Mesenchymal stem cell (in vitro differentiated cells and primary cell): ENCODE data around the gene SLC25A23.
"Not testable (repeated sequence)": the region's sequence is repeated elsewhere in the genome, so short reads cannot be mapped to it uniquely, and the experiment has no call there.

ENCODE experiments used
- DNase-seq: peaks from one replicate; pipeline ENCODE4 v3.0.0-alpha.2; 2013
- H2AFZ ChIP-seq: one replicate; pipeline ENCODE4 v1.6.1; 2013; ENCODE audit warnings: low read depth, mild to moderate bottlenecking, control low read depth, inconsistent platforms, low read length, moderate library complexity
- H2AK5ac ChIP-seq: 2 replicates; pipeline ENCODE4 v1.6.1; 2013; ENCODE audit warnings: low read length, moderate library complexity, mild to moderate bottlenecking, inconsistent platforms; ENCODE audit not compliant: severe bottlenecking
- H2BK120ac ChIP-seq: one replicate; pipeline ENCODE4 v1.6.1; 2013; ENCODE audit warnings: low read depth, mild to moderate bottlenecking, inconsistent platforms, low read length, moderate library complexity
- H2BK12ac ChIP-seq, 2 experiments: one replicate each; pipeline ENCODE4 v1.6.1; 2013; ENCODE audit warnings: inconsistent platforms in 2 of 2, low read length in 2 of 2, mild to moderate bottlenecking in 2 of 2, moderate library complexity in 2 of 2, control low read depth in 1 of 2
- H2BK15ac ChIP-seq: one replicate; pipeline ENCODE4 v1.6.1; 2013; ENCODE audit warnings: mild to moderate bottlenecking, low read depth, inconsistent platforms; ENCODE audit not compliant: poor library complexity, severe bottlenecking
- H2BK5ac ChIP-seq: 2 replicates; pipeline ENCODE4 v1.6.1; 2013; ENCODE audit warnings: low read depth, mild to moderate bottlenecking, low read length, control low read depth, inconsistent platforms; ENCODE audit not compliant: poor library complexity, severe bottlenecking
- H3K14ac ChIP-seq, 2 experiments: one replicate each; pipeline ENCODE4 v1.6.1; 2013; ENCODE audit warnings: inconsistent platforms in 2 of 2, low read length in 2 of 2, control low read depth in 1 of 2, mild to moderate bottlenecking in 1 of 2, moderate library complexity in 1 of 2
- H3K18ac ChIP-seq, 2 experiments: one replicate each; pipeline ENCODE4 v1.6.1; 2013; ENCODE audit warnings: inconsistent platforms in 2 of 2, low read length in 2 of 2, control low read depth in 1 of 2, low read depth in 1 of 2, mild to moderate bottlenecking in 1 of 2
- H3K23ac ChIP-seq, 2 experiments: one replicate each; pipeline ENCODE4 v1.6.1; 2013; ENCODE audit warnings: inconsistent platforms in 2 of 2, low read length in 2 of 2, mild to moderate bottlenecking in 2 of 2, moderate library complexity in 2 of 2, control low read depth in 1 of 2
- H3K27ac ChIP-seq: 2 replicates; pipeline ENCODE4 v1.5.1; 2013; ENCODE audit warnings: mild to moderate bottlenecking, moderate library complexity, low read length, control low read depth, inconsistent platforms; ENCODE audit not compliant: poor library complexity, severe bottlenecking
- H3K27me3 ChIP-seq, 2 experiments: 2 replicates each; pipeline versions ENCODE4 v1.6.1 to v1.7.0; 2013; ENCODE audit warnings: low read length in 2 of 2, mild to moderate bottlenecking in 2 of 2, moderate library complexity in 2 of 2, control low read depth in 1 of 2, inconsistent platforms in 1 of 2; ENCODE audit not compliant: control insufficient read depth in 1 of 2, insufficient read depth in 1 of 2
- H3K36me3 ChIP-seq, 2 experiments: 2 replicates each; pipeline versions ENCODE4 v1.6.1 to v1.7.0; 2013; ENCODE audit warnings: low read length in 2 of 2, control low read depth in 1 of 2, inconsistent platforms in 1 of 2, low read depth in 1 of 2, mild to moderate bottlenecking in 1 of 2; ENCODE audit not compliant: insufficient read depth in 2 of 2, control insufficient read depth in 1 of 2
- H3K4ac ChIP-seq, 2 experiments: one replicate each; pipeline ENCODE4 v1.6.1; 2013; ENCODE audit warnings: inconsistent platforms in 2 of 2, low read length in 2 of 2, mild to moderate bottlenecking in 2 of 2, moderate library complexity in 2 of 2, control low read depth in 1 of 2, low read depth in 1 of 2
- H3K4me1 ChIP-seq: 2 replicates; pipeline ENCODE4 v1.6.1; 2013; ENCODE audit warnings: low read depth, low read length, control low read depth; ENCODE audit not compliant: control insufficient read depth, insufficient read depth
- H3K4me2 ChIP-seq: 2 replicates; pipeline ENCODE4 v1.6.1; 2013; ENCODE audit warnings: low read length, mild to moderate bottlenecking, inconsistent platforms; ENCODE audit not compliant: poor library complexity, severe bottlenecking
- H3K4me3 ChIP-seq, 2 experiments: 2 replicates each; pipeline versions ENCODE4 v1.5.1 to v1.7.0; 2013; ENCODE audit warnings: low read length in 2 of 2, mild to moderate bottlenecking in 2 of 2, control low read depth in 1 of 2, low read depth in 1 of 2; ENCODE audit not compliant: insufficient read depth in 1 of 2
- H3K79me1 ChIP-seq: replicated peaks from 2 replicates; pipeline ENCODE4 v1.6.1; 2013; ENCODE audit warnings: mild to moderate bottlenecking, control low read depth, low read length, inconsistent platforms; ENCODE audit not compliant: poor library complexity, severe bottlenecking
- H3K9ac ChIP-seq: 2 replicates; pipeline ENCODE4 v1.7.0; 2013; ENCODE audit warnings: mild to moderate bottlenecking, low read length, moderate library complexity
- H3K9me3 ChIP-seq: 2 replicates; pipeline ENCODE4 v1.7.0; 2013; ENCODE audit warnings: mild to moderate bottlenecking, low read length; ENCODE audit not compliant: control insufficient read depth
- H4K8ac ChIP-seq: one replicate; pipeline ENCODE4 v1.6.1; 2013; ENCODE audit warnings: inconsistent platforms, mild to moderate bottlenecking, low read length, moderate library complexity
- H4K91ac ChIP-seq: one replicate; pipeline ENCODE4 v1.6.1; 2013; ENCODE audit warnings: mild to moderate bottlenecking, low read length, inconsistent platforms
- WGBS: methylation state at CpG from one replicate; pipeline ENCODE4 v1.1.7; 2013; ENCODE audit warnings: mixed read lengths; 5-methylcytosine and 5-hydroxymethylcytosine counted together

SLC25A23 gene

GRCh38 chr19:6431891-6432290 is 27.7 kb downstream of the SLC25A23 start:
- H3K9ac ChIP-seq, result no peak overlapping the region
- H2AK5ac ChIP-seq, result no peak overlapping the region
- no peak overlapping the region for H2BK120ac ChIP-seq
- no peak overlapping the region for H3K4ac ChIP-seq
- no peaks in the 10 kb centered on the region for H3K36me3 ChIP-seq
- H2BK12ac ChIP-seq, result no peak overlapping the region
- no peak overlapping the region for H3K23ac ChIP-seq
- no peak overlapping the region for H4K8ac ChIP-seq
- no peak overlapping the region for H3K18ac ChIP-seq
- no peaks in the 10 kb centered on the region for H3K4me1 ChIP-seq
- H3K79me1 ChIP-seq, result no peaks in the 10 kb centered on the region
- no peak overlapping the region for H4K91ac ChIP-seq
- no peak for DNase-seq
- 84% methylated on average over 11 of the region's 11 CpGs for WGBS
- H2BK15ac ChIP-seq, result no peak overlapping the region
- H3K27ac ChIP-seq, result no peak overlapping the region
- peaks cover 10 to 16% of the 10 kb centered on the region in 2 experiments for H3K27me3 ChIP-seq
- no peak overlapping the region for H3K4me2 ChIP-seq
- no peak overlapping the region for H2AFZ ChIP-seq
- no peak overlapping the region for H2BK5ac ChIP-seq
- no peak overlapping the region for H3K14ac ChIP-seq
- no peak overlapping the region for H3K4me3 ChIP-seq
- H3K9me3 ChIP-seq, result no peaks in the 10 kb centered on the region

DNA sequence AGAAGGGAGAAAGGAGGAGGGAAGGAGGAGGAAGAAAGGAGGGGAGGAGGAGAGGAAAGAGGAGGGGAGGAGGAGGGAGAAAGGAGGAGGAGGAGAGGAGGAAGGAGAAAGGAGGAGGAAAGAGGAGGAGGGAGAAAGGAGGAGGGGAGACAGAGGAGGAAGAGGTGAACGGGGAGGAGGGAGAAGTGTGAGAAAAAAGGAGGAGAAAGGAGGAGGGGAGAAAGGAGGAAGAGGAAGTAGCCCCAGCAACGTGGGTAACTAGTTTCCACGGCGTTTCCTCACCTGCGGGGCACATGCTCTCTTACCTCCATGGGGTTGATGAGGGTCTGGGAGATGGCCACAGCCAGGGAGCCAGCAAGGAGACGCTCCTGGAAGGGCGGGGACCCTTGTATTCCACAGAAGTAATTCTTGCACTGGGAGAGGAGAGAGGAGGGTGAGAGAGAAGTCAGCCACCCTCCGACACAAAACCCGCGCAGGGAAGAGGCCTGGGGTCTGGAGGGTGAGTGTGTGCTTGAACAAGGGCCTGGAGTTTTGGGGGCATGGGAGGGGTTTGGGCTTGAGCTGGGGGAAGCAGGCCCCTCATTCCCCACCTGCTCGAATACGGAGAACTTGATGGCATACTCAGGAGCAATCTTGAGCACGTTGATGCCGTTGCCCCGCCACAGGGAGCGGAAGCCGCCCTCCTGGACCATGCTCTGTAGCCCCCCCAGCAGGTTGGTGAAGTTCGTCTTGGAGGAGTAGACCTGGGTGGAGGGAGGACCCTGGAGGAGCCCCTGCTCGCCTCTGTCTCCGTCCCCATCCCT is 30.0 kb downstream of the SLC25A23 start:
- no peak overlapping the region for H2BK5ac ChIP-seq
- no peaks in the 10 kb centered on the region for H3K36me3 ChIP-seq
- no peak overlapping the region for H2AK5ac ChIP-seq
- no peak overlapping the region for H3K4me3 ChIP-seq
- peaks cover 4% of the 10 kb centered on the region for H3K4me1 ChIP-seq
- no peak overlapping the region for H3K9ac ChIP-seq
- H2BK15ac ChIP-seq, result no peak overlapping the region
- H3K23ac ChIP-seq, result no peak overlapping the region
- 78% methylated on average over 18 of the region's 20 CpGs for WGBS
- H3K27ac ChIP-seq, result no peak overlapping the region
- peak overlapping the region in 1 of 2 experiments; percentile 9 for H3K18ac ChIP-seq
- no peak overlapping the region for H3K4ac ChIP-seq
- H4K91ac ChIP-seq, result no peak overlapping the region
- peaks cover 10 to 16% of the 10 kb centered on the region in 2 experiments for H3K27me3 ChIP-seq
- DNase-seq, result no peak
- H3K14ac ChIP-seq, result no peak overlapping the region
- no peak overlapping the region for H2BK12ac ChIP-seq
- H3K9me3 ChIP-seq, result no peaks in the 10 kb centered on the region
- no peak overlapping the region for H2AFZ ChIP-seq
- peak overlapping the region; percentile 23 for H4K8ac ChIP-seq
- H3K79me1 ChIP-seq, result peaks cover 5% of the 10 kb centered on the region
- H3K4me2 ChIP-seq, result no peak overlapping the region
- no peak overlapping the region for H2BK120ac ChIP-seq

- WGBS, result 89% methylated on average over 2 of the region's 2 CpGs
- H2AK5ac ChIP-seq, H3K18ac ChIP-seq, H3K23ac ChIP-seq, H3K27ac ChIP-seq, H2BK5ac ChIP-seq, H3K79me1 ChIP-seq, H4K91ac ChIP-seq, H2BK12ac ChIP-seq, H3K9me3 ChIP-seq, H3K4me2 ChIP-seq, H3K36me3 ChIP-seq, H3K4ac ChIP-seq, H3K14ac ChIP-seq, H4K8ac ChIP-seq, H2BK15ac ChIP-seq, H3K4me1 ChIP-seq, H3K9ac ChIP-seq, H3K4me3 ChIP-seq, DNase-seq, H2BK120ac ChIP-seq, H2AFZ ChIP-seq: not testable (repeated sequence)
- H3K27me3 ChIP-seq, result peaks cover 10 to 16% of the 10 kb centered on the region in 2 experiments
Observed at GRCh38 chr19:6428692-6429418, 30.7 kb downstream of the SLC25A23 start.

GRCh38 chr19:6427131-6427530 is 32.5 kb downstream of the SLC25A23 start:
- Histone ChIP-seq H3K36me3 (peaks cover under 1 to 2% of the 10 kb centered on the region in 2 experiments), H2BK5ac (no peak overlapping the region), H3K27ac (no peak overlapping the region), H3K79me1 (peaks cover 5% of the 10 kb centered on the region), H3K9me3 (no peaks in the 10 kb centered on the region), H3K4ac (no peak overlapping the region), H2BK12ac (no peak overlapping the region), H3K4me2 (peak overlapping the region; percentile 16), H3K18ac (no peak overlapping the region), H3K27me3 (peaks cover 10 to 15% of the 10 kb centered on the region in 2 experiments), H4K91ac (peak overlapping the region; percentile 57), H2BK120ac (no peak overlapping the region), H3K9ac (no peak overlapping the region), H2BK15ac (no peak overlapping the region), H4K8ac (peak overlapping the region; percentile 31), H2AFZ (no peak overlapping the region), H3K4me3 (peak overlapping the region in 1 of 2 experiments; percentile 22), H3K23ac (no peak overlapping the region), H3K14ac (no peak overlapping the region), H3K4me1 (peaks cover 10% of the 10 kb centered on the region), H2AK5ac (no peak overlapping the region)
- DNase-seq, result no peak
- WGBS, result 98% methylated on average over 18 of the region's 18 CpGs
